ENCODE data around the gene IL1R1.

DNA sequence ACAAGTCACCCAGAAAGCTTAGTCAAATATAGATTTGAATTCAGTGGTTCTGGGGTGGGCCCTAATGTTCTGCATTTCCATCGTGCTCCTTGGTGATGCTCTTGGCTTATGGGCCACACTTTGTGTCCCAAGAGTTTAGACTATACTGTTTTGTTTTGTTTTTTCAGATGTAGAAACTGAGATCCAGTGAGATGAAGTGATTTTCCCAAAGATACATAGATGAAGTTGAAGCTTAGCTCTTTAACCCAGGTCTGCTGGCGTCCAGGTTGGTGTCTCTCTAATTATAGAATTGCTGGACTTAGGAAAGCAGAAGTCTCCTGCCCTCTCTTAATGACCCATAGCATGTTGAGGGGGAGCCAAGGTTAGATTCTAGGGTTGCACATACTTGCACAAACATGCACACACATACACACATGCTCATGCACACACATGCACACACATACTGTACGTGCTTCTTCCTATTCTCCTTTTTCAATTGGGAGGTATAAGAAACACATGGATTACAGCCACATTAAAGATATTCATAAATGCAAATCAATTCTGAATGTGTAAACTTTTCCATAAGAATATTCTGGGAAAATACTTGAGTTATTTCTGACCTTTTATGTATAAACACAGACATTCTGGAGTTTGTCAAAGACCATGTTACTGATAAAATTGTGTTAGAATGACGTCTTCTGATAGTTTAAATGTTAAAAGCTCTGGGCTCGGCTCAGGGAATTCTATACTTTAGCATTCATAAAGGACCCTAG lies 41.3 kb upstream of the IL1R1 start:
- TF ChIP-seq POLR2A (IDR thresholded peaks at IDR 0.05; ENCODE audit: low read depth, low read length) (no peak), TAF1 (IDR thresholded peaks at IDR 0.05; ENCODE audit: borderline replicate concordance, low read depth, low read length) (no peak), POLR2AphosphoS5 (IDR thresholded peaks at IDR 0.05; ENCODE audit: low read depth, low read length) (no peak)
